C4-2B (cell line): ENCODE measurements around the gene MPEG1.

Experiments
- CTCF ChIP-seq: fragments of 450-650 bp; conservative IDR thresholded peaks from 2 replicates; pipeline ENCODE4 v1.5.1; 2017; ENCODE audit warnings: mild to moderate bottlenecking
- ZFX ChIP-seq: fragments of 450-650 bp; IDR thresholded peaks from 2 replicates; pipeline ENCODE4 v1.6.1; 2017

GRCh38 chr11:59218319-59218718, 5.6 kb upstream of the MPEG1 start:
- TF ChIP-seq CTCF (no peak), ZFX (no peak)
